Measurements from ENCODE around the gene SLC44A5. TPM values are rescaled to one million over a fixed set of nuclear protein-coding genes. Genes with fewer than 3 reads are reported as not detected.
"Not testable (repeated sequence)": the region's sequence is repeated elsewhere in the genome, so short reads cannot be mapped to it uniquely, and the experiment has no call there.

SLC44A5 gene
- total RNA-seq, 1 experiment from 2014 or later, result 0.80 TPM

DNA sequence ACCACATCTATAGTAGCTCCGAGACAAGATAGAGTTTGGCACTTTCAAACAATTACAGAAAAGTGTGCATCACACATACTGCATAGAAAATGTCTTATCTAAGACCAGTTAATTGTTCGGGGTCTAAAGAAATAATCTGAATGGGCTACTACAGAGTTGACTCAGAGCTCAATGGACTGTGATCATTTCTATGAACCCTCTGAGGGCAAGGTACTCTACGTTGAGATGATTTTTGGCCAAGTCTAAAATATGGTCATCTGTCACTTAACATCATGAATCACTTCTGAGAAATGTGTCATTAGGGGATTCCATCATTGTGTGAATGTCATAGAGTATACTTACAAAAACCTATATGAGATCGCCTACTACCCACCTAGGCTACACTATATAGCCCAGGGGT, 123.5 kb downstream of the SLC44A5 start:
- ChIA-PET CTCF (no interaction called here), POLR2A (ENCODE audit: low non-redundant PET) (no interaction called here)
- TF ChIP-seq, protein P1, sequence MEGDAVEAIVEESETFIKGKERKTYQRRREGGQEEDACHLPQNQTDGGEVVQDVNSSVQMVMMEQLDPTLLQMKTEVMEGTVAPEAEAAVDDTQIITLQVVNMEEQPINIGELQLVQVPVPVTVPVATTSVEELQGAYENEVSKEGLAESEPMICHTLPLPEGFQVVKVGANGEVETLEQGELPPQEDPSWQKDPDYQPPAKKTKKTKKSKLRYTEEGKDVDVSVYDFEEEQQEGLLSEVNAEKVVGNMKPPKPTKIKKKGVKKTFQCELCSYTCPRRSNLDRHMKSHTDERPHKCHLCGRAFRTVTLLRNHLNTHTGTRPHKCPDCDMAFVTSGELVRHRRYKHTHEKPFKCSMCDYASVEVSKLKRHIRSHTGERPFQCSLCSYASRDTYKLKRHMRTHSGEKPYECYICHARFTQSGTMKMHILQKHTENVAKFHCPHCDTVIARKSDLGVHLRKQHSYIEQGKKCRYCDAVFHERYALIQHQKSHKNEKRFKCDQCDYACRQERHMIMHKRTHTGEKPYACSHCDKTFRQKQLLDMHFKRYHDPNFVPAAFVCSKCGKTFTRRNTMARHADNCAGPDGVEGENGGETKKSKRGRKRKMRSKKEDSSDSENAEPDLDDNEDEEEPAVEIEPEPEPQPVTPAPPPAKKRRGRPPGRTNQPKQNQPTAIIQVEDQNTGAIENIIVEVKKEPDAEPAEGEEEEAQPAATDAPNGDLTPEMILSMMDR (conservative IDR thresholded peaks at IDR 0.05; ENCODE audit: low read depth, low read length), result no peak
- no peak for TF ChIP-seq EZH2 (IDR thresholded peaks at IDR 0.05; ENCODE audit: borderline replicate concordance, low read depth, low read length, poor library complexity, severe bottlenecking)
- no peaks in the 10 kb centered on the region for H3K4me1 ChIP-seq (ENCODE audit: insufficient read depth, low read length, poor library complexity, severe bottlenecking)
- H3K4me3 ChIP-seq (ENCODE audit: low read depth, low read length, poor library complexity, severe bottlenecking), result no peak overlapping the region
- no peaks in the 10 kb centered on the region for H3K27me3 ChIP-seq (replicated peaks; ENCODE audit: insufficient read depth, low read depth, low read length, poor library complexity)
- no peaks in the 10 kb centered on the region for H3K36me3 ChIP-seq (ENCODE audit: insufficient read depth, low read length, poor library complexity, severe bottlenecking)
- DNase-seq (ENCODE audit: low spot score), result no peak
- no TSS peak for BruUV-seq (replicated peaks)
- intact Hi-C loops (cut with micrococcal nuclease; ENCODE audit: unreplicated experiment), result no loop called here
- H3K9me3 ChIP-seq (ENCODE audit: low read depth, low read length, poor library complexity, severe bottlenecking), result no peaks in the 10 kb centered on the region
- no peak overlapping the region for H3K27ac ChIP-seq (ENCODE audit: low read depth, low read length, poor library complexity, severe bottlenecking)

DNA sequence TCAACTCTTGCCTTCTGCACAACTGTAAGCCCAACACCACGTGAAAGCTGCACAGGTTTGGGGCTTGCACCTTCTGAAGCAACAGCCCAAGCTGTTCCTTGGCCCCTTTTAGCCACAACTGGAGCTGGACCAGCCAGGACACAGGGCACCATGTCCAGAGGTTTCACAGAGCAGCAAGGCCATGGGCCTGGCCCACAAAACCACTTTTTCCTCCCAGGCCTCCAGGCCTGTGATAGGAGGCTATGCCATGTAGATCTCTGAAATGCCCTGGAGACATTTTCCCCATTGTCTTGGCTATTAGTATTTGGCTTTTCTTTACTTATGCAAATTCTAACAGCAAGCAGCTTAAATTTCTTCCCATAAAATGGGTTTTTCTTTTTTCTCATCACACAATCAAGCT, 126.1 kb downstream of the SLC44A5 start:
- H3K4me1 ChIP-seq (ENCODE audit: insufficient read depth, low read length, poor library complexity, severe bottlenecking), result no peaks in the 10 kb centered on the region
- no peaks in the 10 kb centered on the region for H3K27me3 ChIP-seq (replicated peaks; ENCODE audit: insufficient read depth, low read depth, low read length, poor library complexity)
- no peak overlapping the region for H3K4me3 ChIP-seq (ENCODE audit: low read depth, low read length, poor library complexity, severe bottlenecking)
- no peak for DNase-seq (ENCODE audit: low spot score)
- TF ChIP-seq EZH2 (IDR thresholded peaks at IDR 0.05; ENCODE audit: borderline replicate concordance, low read depth, low read length, poor library complexity, severe bottlenecking), result no peak
- TF ChIP-seq, protein P1 (conservative IDR thresholded peaks at IDR 0.05; ENCODE audit: low read depth, low read length), result no peak
- no peak overlapping the region for H3K27ac ChIP-seq (ENCODE audit: low read depth, low read length, poor library complexity, severe bottlenecking)
- H3K36me3 ChIP-seq (ENCODE audit: insufficient read depth, low read length, poor library complexity, severe bottlenecking), result no peaks in the 10 kb centered on the region
- CTCF ChIA-PET, result no interaction called here
- H3K9me3 ChIP-seq (ENCODE audit: low read depth, low read length, poor library complexity, severe bottlenecking), result no peaks in the 10 kb centered on the region
- POLR2A ChIA-PET (ENCODE audit: low non-redundant PET), result no interaction called here
- BruUV-seq (replicated peaks), result no TSS peak
- intact Hi-C loops (cut with micrococcal nuclease; ENCODE audit: unreplicated experiment), result no loop called here

DNA sequence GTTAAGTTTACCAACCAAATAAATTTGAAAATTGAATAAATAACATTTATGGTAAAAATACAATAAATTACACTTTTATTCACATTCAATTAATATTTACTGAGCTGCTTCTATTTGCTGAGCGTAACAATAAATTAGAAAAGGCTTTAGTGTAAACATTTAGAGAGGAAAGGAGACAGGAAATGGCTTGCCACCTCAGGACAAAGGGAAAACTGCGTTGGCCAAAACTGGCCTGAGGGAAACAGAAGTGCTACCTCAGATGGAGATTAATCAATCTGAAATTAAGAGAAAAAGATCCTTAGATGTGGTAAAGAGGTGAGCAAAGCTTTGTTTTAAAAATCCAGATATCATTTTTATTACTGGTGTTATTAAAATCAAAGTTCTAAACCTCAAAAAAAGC, 128.0 kb downstream of the SLC44A5 start:
- CTCF ChIA-PET, result no interaction called here

DNA sequence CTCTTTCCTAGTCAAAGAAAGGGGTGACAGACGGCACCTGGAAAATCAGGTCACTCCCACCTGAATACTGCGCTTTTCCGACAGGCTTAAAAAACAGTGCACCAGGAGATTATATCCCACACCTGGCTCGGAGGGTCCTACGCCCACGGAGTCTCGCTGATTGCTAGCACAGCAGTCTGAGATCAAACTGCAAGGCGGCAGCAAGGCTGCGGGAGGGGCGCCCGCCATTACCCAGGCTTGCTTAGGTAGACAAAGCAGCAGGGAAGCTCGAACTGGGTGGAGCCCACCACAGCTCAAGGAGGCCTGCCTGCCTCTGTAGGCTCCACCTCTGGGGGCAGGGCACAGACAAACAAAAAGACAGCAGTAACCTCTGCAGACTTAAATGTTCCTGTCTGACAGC, 134.4 kb downstream of the SLC44A5 start:
- H3K36me3 ChIP-seq (ENCODE audit: insufficient read depth, low read length, poor library complexity, severe bottlenecking); CTCF ChIA-PET; intact Hi-C loops (cut with micrococcal nuclease; ENCODE audit: unreplicated experiment); DNase-seq (ENCODE audit: low spot score); POLR2A ChIA-PET (ENCODE audit: low non-redundant PET); H3K27me3 ChIP-seq (replicated peaks; ENCODE audit: insufficient read depth, low read depth, low read length, poor library complexity); H3K9me3 ChIP-seq (ENCODE audit: low read depth, low read length, poor library complexity, severe bottlenecking); BruUV-seq (replicated peaks); H3K4me3 ChIP-seq (ENCODE audit: low read depth, low read length, poor library complexity, severe bottlenecking); H3K27ac ChIP-seq (ENCODE audit: low read depth, low read length, poor library complexity, severe bottlenecking): not testable (repeated sequence)
- H3K4me1 ChIP-seq (ENCODE audit: insufficient read depth, low read length, poor library complexity, severe bottlenecking), result peaks cover 20% of the 10 kb centered on the region

More for the DNA sequence above, 128.0 kb downstream of the SLC44A5 start:
- no peaks in the 10 kb centered on the region for H3K9me3 ChIP-seq (ENCODE audit: low read depth, low read length, poor library complexity, severe bottlenecking)
- BruUV-seq (replicated peaks), result no TSS peak
- H3K4me3 ChIP-seq (ENCODE audit: low read depth, low read length, poor library complexity, severe bottlenecking), result no peak overlapping the region
- intact Hi-C loops (cut with micrococcal nuclease; ENCODE audit: unreplicated experiment), result no loop called here
- no peak for DNase-seq (ENCODE audit: low spot score)
- no peaks in the 10 kb centered on the region for H3K27me3 ChIP-seq (replicated peaks; ENCODE audit: insufficient read depth, low read depth, low read length, poor library complexity)
- H3K27ac ChIP-seq (ENCODE audit: low read depth, low read length, poor library complexity, severe bottlenecking), result no peak overlapping the region
- TF ChIP-seq, protein P1 (conservative IDR thresholded peaks at IDR 0.05; ENCODE audit: low read depth, low read length), result no peak
- no peak for TF ChIP-seq EZH2 (IDR thresholded peaks at IDR 0.05; ENCODE audit: borderline replicate concordance, low read depth, low read length, poor library complexity, severe bottlenecking)
- POLR2A ChIA-PET (ENCODE audit: low non-redundant PET), result no interaction called here
- H3K4me1 ChIP-seq (ENCODE audit: insufficient read depth, low read length, poor library complexity, severe bottlenecking), result no peaks in the 10 kb centered on the region
- no peaks in the 10 kb centered on the region for H3K36me3 ChIP-seq (ENCODE audit: insufficient read depth, low read length, poor library complexity, severe bottlenecking)
